ENCODE results near the gene C2CD5. TPM values are rescaled to one million over a fixed set of nuclear protein-coding genes. Genes with fewer than 3 reads are reported as not detected.
A peak's percentile ranks its signal among the peaks of the same experiment; 100 is the strongest.

The C2CD5 gene
- total and polyA plus RNA-seq, 7 experiments from 2014 or later, result 13.2 to 58.9 (median 36.5) TPM

- ATAC-seq (no peak), DNase-seq (no peak)
- H3K27me3 ChIP-seq (ENCODE audit: control insufficient read depth in 2 of 2, insufficient read depth in 2 of 2, low read length in 2 of 2), result no peaks in the 10 kb centered on the region
- CTCF ChIA-PET, result interaction anchor here (0.7 to 0.9 kb wide), 2 partner anchors 19 to 87 kb away, joined by 3 read pairs; no protein-coding TSS in a partner anchor
- intact Hi-C loops (cut with micrococcal nuclease), result no loop called here
- Mint-ChIP-seq H3K27ac (peak overlapping the region in 2 of 9 donors; percentile 23 to 30), H3K9me3 (no peaks in the 10 kb centered on the region), H3K4me1 (peaks cover 36 to 80% (median 68%) of the 10 kb centered on the region in 7 donors), H3K27me3 (no peaks in the 10 kb centered on the region), H3K36me3 (peaks cover 12 to 36% (median 20%) of the 10 kb centered on the region in 5 donors), H3K4me3 (peak overlapping the region in 1 of 10 donors; percentile 55)
- peaks cover 13 to 23% of the 10 kb centered on the region in 2 donors for H3K4me1 ChIP-seq (ENCODE audit: control insufficient read depth in 2 of 2, insufficient read depth in 2 of 2, low read length in 2 of 2)
- no peak overlapping the region for H3K27ac ChIP-seq (ENCODE audit: low read depth, low read length)
- no peaks in the 10 kb centered on the region for H3K9me3 ChIP-seq (ENCODE audit: control insufficient read depth in 2 of 3, low read length in 3 of 3)
- H3K36me3 ChIP-seq (ENCODE audit: control insufficient read depth in 2 of 3, insufficient read depth in 3 of 3, low read length in 3 of 3), result peaks cover 0 to 17% (median 0%) of the 10 kb centered on the region in 3 experiments
- POLR2A ChIA-PET, result interaction anchor here (0.7 kb wide), 1 partner anchor 33 kb away, joined by 4 read pairs; no protein-coding TSS in a partner anchor
- H3K4me3 ChIP-seq (ENCODE audit: low read length), result no peak overlapping the region
Observed at GRCh38 chr12:22536971-22537544, 7.3 kb downstream of the C2CD5 start.

- Mint-ChIP-seq H3K27ac (peak overlapping the region in 2 of 9 donors; percentile 19 to 32), H3K36me3 (peaks cover 12 to 38% (median 23%) of the 10 kb centered on the region in 5 donors), H3K9me3 (no peaks in the 10 kb centered on the region), H3K27me3 (no peaks in the 10 kb centered on the region), H3K4me1 (peaks cover 30 to 73% (median 62%) of the 10 kb centered on the region in 7 donors), H3K4me3 (peak overlapping the region in 4 of 10 donors; percentile 5 to 43 (median 22))
- Histone ChIP-seq H3K36me3 (ENCODE audit: control insufficient read depth in 2 of 3, insufficient read depth in 3 of 3, low read length in 3 of 3) (peaks cover 0 to 23% (median 0%) of the 10 kb centered on the region in 3 experiments), H3K4me3 (ENCODE audit: low read length) (no peak overlapping the region), H3K9me3 (ENCODE audit: control insufficient read depth in 2 of 3, low read length in 3 of 3) (no peaks in the 10 kb centered on the region), H3K4me1 (ENCODE audit: control insufficient read depth in 2 of 2, insufficient read depth in 2 of 2, low read length in 2 of 2) (peaks cover 13 to 21% of the 10 kb centered on the region in 2 donors), H3K27ac (ENCODE audit: low read depth, low read length) (no peak overlapping the region), H3K27me3 (ENCODE audit: control insufficient read depth in 2 of 2, insufficient read depth in 2 of 2, low read length in 2 of 2) (no peaks in the 10 kb centered on the region)
- ATAC-seq (no peak), DNase-seq (no peak)
- ChIA-PET CTCF (interaction anchor here (0.7 to 0.9 kb wide), 2 partner anchors 18 to 88 kb away, joined by 3 read pairs; no protein-coding TSS in a partner anchor), POLR2A (interaction anchor here (0.7 kb wide), 1 partner anchor 32 kb away, joined by 4 read pairs; no protein-coding TSS in a partner anchor)
- intact Hi-C loops (cut with micrococcal nuclease), result no loop called here
Observed at GRCh38 chr12:22536346-22536945, 7.9 kb downstream of the C2CD5 start.

GRCh38 chr12:22535478-22535877 lies 8.9 kb downstream of the C2CD5 start:
- Histone ChIP-seq H3K27me3 (ENCODE audit: control insufficient read depth in 2 of 2, insufficient read depth in 2 of 2, low read length in 2 of 2) (no peaks in the 10 kb centered on the region), H3K9me3 (ENCODE audit: control insufficient read depth in 2 of 3, low read length in 3 of 3) (no peaks in the 10 kb centered on the region), H3K27ac (ENCODE audit: low read depth, low read length) (no peak overlapping the region), H3K4me3 (ENCODE audit: low read length) (no peak overlapping the region), H3K4me1 (ENCODE audit: control insufficient read depth in 2 of 2, insufficient read depth in 2 of 2, low read length in 2 of 2) (peaks cover 13 to 15% of the 10 kb centered on the region in 2 donors), H3K36me3 (ENCODE audit: control insufficient read depth in 2 of 3, insufficient read depth in 3 of 3, low read length in 3 of 3) (peaks cover 0 to 24% (median 0%) of the 10 kb centered on the region in 3 experiments)
- Mint-ChIP-seq H3K9me3 (no peaks in the 10 kb centered on the region), H3K4me1 (peaks cover 24 to 65% (median 58%) of the 10 kb centered on the region in 7 donors), H3K27me3 (no peaks in the 10 kb centered on the region), H3K36me3 (peaks cover 12 to 39% (median 28%) of the 10 kb centered on the region in 5 donors), H3K27ac (peak overlapping the region in 7 of 9 donors; percentile 2 to 83 (median 33)), H3K4me3 (peak overlapping the region in 9 of 10 donors; percentile 3 to 67 (median 38))
- DNase-seq, result peak in 7 of 9 donors; percentile 14 to 57 (median 48)
- ChIA-PET CTCF (no interaction called here), POLR2A (interaction anchor here (0.6 to 1.0 kb wide), 2 partner anchors 9 to 141 kb away, joined by 4 to 14 read pairs; partner anchors contain the start of gene C2CD5)
- intact Hi-C loops (cut with micrococcal nuclease), result loop anchor here (1.0 kb wide), 1 partner anchor 9 kb away; the partner anchor contains the start of gene C2CD5 (in 2 of the 2)
- peak; percentile 45 for ATAC-seq

GRCh38 chr12:22535038-22535437 lies 9.3 kb downstream of the C2CD5 start:
- Histone ChIP-seq H3K27me3 (ENCODE audit: control insufficient read depth in 2 of 2, insufficient read depth in 2 of 2, low read length in 2 of 2) (no peaks in the 10 kb centered on the region), H3K27ac (ENCODE audit: low read depth, low read length) (no peak overlapping the region), H3K36me3 (ENCODE audit: control insufficient read depth in 2 of 3, insufficient read depth in 3 of 3, low read length in 3 of 3) (peaks cover 0 to 24% (median 0%) of the 10 kb centered on the region in 3 experiments), H3K9me3 (ENCODE audit: control insufficient read depth in 2 of 3, low read length in 3 of 3) (no peaks in the 10 kb centered on the region), H3K4me3 (ENCODE audit: low read length) (no peak overlapping the region), H3K4me1 (ENCODE audit: control insufficient read depth in 2 of 2, insufficient read depth in 2 of 2, low read length in 2 of 2) (peaks cover 13 to 15% of the 10 kb centered on the region in 2 donors)
- DNase-seq (no peak), ATAC-seq (no peak)
- POLR2A ChIA-PET, result interaction anchor here (1.0 kb wide), 1 partner anchor 9 kb away, joined by 14 read pairs; the partner anchor contains the start of gene C2CD5
- CTCF ChIA-PET, result no interaction called here
- Mint-ChIP-seq H3K4me1 (peaks cover 24 to 60% (median 54%) of the 10 kb centered on the region in 7 donors), H3K4me3 (peak overlapping the region in 6 of 10 donors; percentile 15 to 67 (median 54)), H3K36me3 (peaks cover 12 to 35% (median 28%) of the 10 kb centered on the region in 5 donors), H3K27me3 (no peaks in the 10 kb centered on the region), H3K27ac (peak overlapping the region in 3 of 9 donors; percentile 12 to 83 (median 60)), H3K9me3 (no peaks in the 10 kb centered on the region)
- intact Hi-C loops (cut with micrococcal nuclease), result loop anchor here (1.0 kb wide), 1 partner anchor 9 kb away; the partner anchor contains the start of gene C2CD5 (in 2 of the 2)

GRCh38 chr12:22533155-22533554 lies 11.2 kb downstream of the C2CD5 start:
- Histone ChIP-seq H3K4me3 (ENCODE audit: low read length) (no peak overlapping the region), H3K4me1 (ENCODE audit: control insufficient read depth in 2 of 2, insufficient read depth in 2 of 2, low read length in 2 of 2) (peaks cover 7 to 15% of the 10 kb centered on the region in 2 donors), H3K27me3 (ENCODE audit: control insufficient read depth in 2 of 2, insufficient read depth in 2 of 2, low read length in 2 of 2) (no peaks in the 10 kb centered on the region), H3K36me3 (ENCODE audit: control insufficient read depth in 2 of 3, insufficient read depth in 3 of 3, low read length in 3 of 3) (peaks cover 0 to 24% (median 0%) of the 10 kb centered on the region in 3 experiments), H3K27ac (ENCODE audit: low read depth, low read length) (no peak overlapping the region), H3K9me3 (ENCODE audit: control insufficient read depth in 2 of 3, low read length in 3 of 3) (no peaks in the 10 kb centered on the region)
- intact Hi-C loops (cut with micrococcal nuclease), result no loop called here
- POLR2A ChIA-PET, result no interaction called here
- H3K27me3 Mint-ChIP-seq, result no peaks in the 10 kb centered on the region
- CTCF ChIA-PET, result no interaction called here
- peaks cover 17 to 47% (median 38%) of the 10 kb centered on the region in 7 donors for H3K4me1 Mint-ChIP-seq
- peak overlapping the region in 2 of 9 donors; percentile 15 to 30 for H3K27ac Mint-ChIP-seq
- H3K4me3 Mint-ChIP-seq, result no peak overlapping the region
- ATAC-seq (no peak), DNase-seq (no peak)
- peaks cover 12 to 27% (median 23%) of the 10 kb centered on the region in 5 donors for H3K36me3 Mint-ChIP-seq
- no peaks in the 10 kb centered on the region for H3K9me3 Mint-ChIP-seq

GRCh38 chr12:22532317-22532716 lies 12.0 kb downstream of the C2CD5 start:
- H3K4me1 Mint-ChIP-seq, result peaks cover 17 to 41% (median 32%) of the 10 kb centered on the region in 7 donors
- no peak for ATAC-seq
- peak overlapping the region in 2 of 9 donors; percentile 15 to 30 for H3K27ac Mint-ChIP-seq
- no peaks in the 10 kb centered on the region for H3K27me3 ChIP-seq (ENCODE audit: control insufficient read depth in 2 of 2, insufficient read depth in 2 of 2, low read length in 2 of 2)
- ChIA-PET CTCF (interaction anchor here (0.6 to 2.1 kb wide), 2 partner anchors 85 to 97 kb away, joined by 3 to 14 read pairs; no protein-coding TSS in a partner anchor), POLR2A (interaction anchor here (0.7 to 0.8 kb wide), 2 partner anchors 32 to 96 kb away, joined by 3 read pairs; no protein-coding TSS in a partner anchor)
- H3K27me3 Mint-ChIP-seq, result no peaks in the 10 kb centered on the region
- peaks cover 12 to 27% (median 23%) of the 10 kb centered on the region in 5 donors for H3K36me3 Mint-ChIP-seq
- peaks cover 0 to 24% (median 0%) of the 10 kb centered on the region in 3 experiments for H3K36me3 ChIP-seq (ENCODE audit: control insufficient read depth in 2 of 3, insufficient read depth in 3 of 3, low read length in 3 of 3)
- no peaks in the 10 kb centered on the region for H3K9me3 Mint-ChIP-seq
- peaks cover 7 to 9% of the 10 kb centered on the region in 2 donors for H3K4me1 ChIP-seq (ENCODE audit: control insufficient read depth in 2 of 2, insufficient read depth in 2 of 2, low read length in 2 of 2)
- H3K9me3 ChIP-seq (ENCODE audit: control insufficient read depth in 2 of 3, low read length in 3 of 3), result no peaks in the 10 kb centered on the region
- DNase-seq, result no peak
- no peak overlapping the region for H3K27ac ChIP-seq (ENCODE audit: low read depth, low read length)
- no peak overlapping the region for H3K4me3 ChIP-seq (ENCODE audit: low read length)
- no peak overlapping the region for H3K4me3 Mint-ChIP-seq
- intact Hi-C loops (cut with micrococcal nuclease), result no loop called here

Data from naive thymus-derived CD4-positive, alpha-beta T cell (primary cell).